CD4-positive, alpha-beta T cell treated with Interleukin-1 beta for 1 hour (primary cell): ENCODE measurements around the gene GLIPR2.
"Not testable (repeated sequence)": the region's sequence is repeated elsewhere in the genome, so short reads cannot be mapped to it uniquely, and the experiment has no call there.

Source experiments
- DNase-seq, 2 donors: peaks; one replicate each; pipeline ENCODE4 v3.0.0-alpha.2; 2020 to 2022

Gene GLIPR2

GRCh38 chr9:36125062-36125855 is 11.3 kb upstream of the GLIPR2 start:
- DNase-seq = no peak

DNA sequence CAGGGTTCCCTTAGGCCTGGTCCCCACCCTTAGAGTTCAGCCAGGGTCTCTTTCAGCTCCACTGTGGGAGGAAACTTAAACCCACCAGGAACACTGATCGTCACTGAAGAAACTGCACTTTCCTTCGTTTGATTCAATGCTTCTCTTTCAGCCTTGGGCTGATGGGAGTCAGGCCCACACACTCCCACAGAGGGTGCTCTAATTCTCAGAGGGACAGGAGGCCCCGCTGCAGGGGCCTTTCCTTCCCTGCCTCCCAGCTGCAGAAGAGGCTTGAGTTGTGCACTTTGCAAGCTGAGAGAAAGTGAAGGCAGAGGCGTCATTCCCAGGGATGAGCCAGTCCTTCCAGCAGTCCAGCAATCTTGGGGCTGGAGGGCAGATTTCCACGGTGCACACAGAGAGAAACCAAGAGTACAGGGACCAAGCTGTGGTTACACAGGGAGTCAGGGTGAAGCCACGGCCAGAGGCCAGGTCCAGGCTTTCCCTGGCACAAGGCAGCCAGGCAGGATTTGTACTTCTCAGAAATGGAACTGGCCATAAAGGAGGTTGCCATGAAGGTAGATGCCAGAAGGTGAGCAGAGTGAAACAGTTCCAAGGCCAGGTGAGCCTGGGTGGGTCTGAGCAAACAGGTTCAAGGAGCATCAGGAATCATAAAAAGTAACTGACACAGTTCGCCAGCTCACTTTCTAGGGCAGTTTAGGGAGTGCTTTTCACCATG is 10.4 kb upstream of the GLIPR2 start:
- no peak for DNase-seq

- DNase-seq = peak in 1 of 2 donors; percentile 51
Measured at GRCh38 chr9:36127652-36128244, 8.8 kb upstream of the GLIPR2 start.

GRCh38 chr9:36128349-36128748 is 8.2 kb upstream of the GLIPR2 start:
- no peak for DNase-seq

- DNase-seq = no peak
Measured at GRCh38 chr9:36129139-36129538, 7.4 kb upstream of the GLIPR2 start.

DNA sequence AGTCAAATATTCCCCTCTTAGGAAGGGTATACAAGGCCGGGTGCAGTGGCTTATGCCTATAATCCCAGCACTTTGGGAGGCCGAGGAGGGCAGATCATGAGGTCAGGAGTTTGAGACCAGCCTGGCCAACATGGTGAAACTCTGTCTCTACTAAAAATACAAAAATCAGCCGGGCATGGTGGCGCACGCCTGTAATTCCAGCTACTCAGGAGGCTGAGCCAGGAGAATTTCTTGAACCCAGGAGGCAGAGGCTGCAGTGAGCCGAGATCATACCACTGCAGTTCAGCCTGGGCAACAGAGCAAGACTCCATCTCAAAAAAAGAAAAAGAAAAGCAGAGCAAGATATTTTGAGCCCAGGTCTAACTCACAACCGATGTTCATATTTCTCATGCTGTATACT is 4.9 kb upstream of the GLIPR2 start:
- DNase-seq = not testable (repeated sequence)

GRCh38 chr9:36132086-36132485 is 4.4 kb upstream of the GLIPR2 start:
- no peak for DNase-seq

- no peak for DNase-seq
Measured at GRCh38 chr9:36134761-36135505, 1.6 kb upstream of the GLIPR2 start.

GRCh38 chr9:36135741-36136271 is 727 bp upstream of the GLIPR2 start:
- DNase-seq = no peak

- no peak for DNase-seq
Measured at GRCh38 chr9:36136894-36137391, 410 bp downstream of the GLIPR2 start.

DNA sequence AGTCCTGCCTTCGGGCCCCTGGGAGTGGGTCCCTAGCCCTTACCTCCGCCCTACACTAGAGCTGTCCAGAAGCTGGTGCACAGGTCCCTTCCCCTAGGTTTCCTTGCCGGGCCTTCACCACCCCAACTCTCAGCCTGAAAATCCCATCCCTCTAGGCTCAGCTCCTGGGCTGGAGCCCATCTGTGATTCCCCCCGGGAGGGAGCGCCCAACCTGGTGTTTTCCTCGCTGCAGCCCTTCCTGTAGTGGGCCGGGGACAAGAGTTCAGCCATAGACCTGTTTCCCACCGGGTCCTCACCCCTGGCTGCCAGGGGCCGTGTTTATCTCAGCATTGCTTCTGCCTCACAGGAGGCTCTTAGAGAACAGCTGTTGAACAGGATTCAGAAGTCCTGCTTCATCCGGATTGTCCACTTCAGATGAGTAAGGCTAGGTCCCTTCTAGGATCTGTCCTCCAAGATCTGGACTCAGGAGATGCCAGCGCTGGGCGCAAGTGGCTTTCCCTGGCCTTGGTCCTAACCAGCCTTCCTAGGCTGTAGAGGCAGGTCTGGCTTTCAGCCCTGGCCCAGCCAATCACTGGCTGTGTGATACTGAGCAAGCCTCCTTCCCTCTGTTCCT is 965 bp downstream of the GLIPR2 start:
- DNase-seq = no peak

DNA sequence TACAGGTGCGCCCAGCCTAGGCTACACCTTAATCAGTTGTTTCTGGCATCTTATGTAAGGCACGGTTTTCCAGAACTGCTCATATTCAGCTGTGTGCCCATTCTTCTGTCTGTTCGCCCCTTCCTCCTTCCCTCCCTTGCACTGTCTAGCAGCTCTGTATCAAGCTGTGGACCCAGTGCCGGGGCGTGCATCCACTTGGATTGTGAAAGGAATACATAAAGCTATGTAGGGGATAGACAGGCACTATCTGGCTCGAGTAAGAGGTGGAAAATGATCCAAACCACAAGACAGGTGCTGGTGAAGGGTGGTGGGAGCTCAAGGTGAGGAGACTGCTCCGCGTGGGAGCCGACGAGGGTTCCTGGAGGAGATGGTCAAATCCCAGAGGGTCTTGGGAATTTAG is 2.0 kb downstream of the GLIPR2 start:
- DNase-seq = no peak

DNA sequence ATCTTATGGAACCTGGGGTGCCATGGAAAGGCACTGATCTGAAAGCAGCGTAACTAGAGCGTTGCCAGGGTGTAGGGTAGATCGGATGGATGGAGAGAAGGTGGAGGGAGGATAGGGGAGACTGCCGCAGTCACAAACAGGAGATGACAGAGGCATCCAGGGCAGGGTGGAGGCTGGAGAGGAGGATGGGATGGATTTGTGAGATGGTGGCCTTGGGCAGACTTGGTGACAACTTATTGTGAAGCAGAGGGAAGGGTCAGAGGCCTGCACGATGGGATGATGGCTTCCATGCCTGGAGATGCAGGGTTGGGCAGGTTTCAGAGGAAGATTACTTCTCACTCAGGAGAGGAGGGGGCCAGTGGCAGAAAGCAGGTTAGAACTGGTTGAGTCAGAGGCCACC is 2.4 kb downstream of the GLIPR2 start:
- DNase-seq = no peak

GRCh38 chr9:36140086-36141084 is 3.9 kb downstream of the GLIPR2 start:
- peak; percentile 42 to 44 for DNase-seq

GRCh38 chr9:36141288-36141687 is 4.8 kb downstream of the GLIPR2 start:
- DNase-seq = no peak

DNA sequence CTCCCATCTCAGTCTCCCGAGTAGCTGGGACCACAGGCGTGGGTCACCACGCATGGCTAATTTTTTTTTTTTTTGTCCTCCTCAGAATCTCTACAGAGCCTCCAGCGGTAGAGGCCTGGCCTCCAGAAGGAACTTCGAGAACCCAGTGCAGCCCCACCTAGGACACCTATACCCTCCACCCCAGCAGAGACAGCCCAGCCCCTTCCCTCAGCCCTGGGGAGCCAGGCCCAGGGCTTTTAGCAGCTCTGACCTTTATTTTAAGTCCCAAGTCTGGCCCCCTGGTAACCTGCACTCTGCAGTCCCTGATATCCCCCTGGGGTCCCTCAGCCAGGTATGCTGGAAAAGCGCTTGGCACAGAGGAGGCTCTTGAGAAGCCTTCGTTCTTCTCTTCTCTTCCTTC is 5.2 kb downstream of the GLIPR2 start:
- DNase-seq = no peak

DNA sequence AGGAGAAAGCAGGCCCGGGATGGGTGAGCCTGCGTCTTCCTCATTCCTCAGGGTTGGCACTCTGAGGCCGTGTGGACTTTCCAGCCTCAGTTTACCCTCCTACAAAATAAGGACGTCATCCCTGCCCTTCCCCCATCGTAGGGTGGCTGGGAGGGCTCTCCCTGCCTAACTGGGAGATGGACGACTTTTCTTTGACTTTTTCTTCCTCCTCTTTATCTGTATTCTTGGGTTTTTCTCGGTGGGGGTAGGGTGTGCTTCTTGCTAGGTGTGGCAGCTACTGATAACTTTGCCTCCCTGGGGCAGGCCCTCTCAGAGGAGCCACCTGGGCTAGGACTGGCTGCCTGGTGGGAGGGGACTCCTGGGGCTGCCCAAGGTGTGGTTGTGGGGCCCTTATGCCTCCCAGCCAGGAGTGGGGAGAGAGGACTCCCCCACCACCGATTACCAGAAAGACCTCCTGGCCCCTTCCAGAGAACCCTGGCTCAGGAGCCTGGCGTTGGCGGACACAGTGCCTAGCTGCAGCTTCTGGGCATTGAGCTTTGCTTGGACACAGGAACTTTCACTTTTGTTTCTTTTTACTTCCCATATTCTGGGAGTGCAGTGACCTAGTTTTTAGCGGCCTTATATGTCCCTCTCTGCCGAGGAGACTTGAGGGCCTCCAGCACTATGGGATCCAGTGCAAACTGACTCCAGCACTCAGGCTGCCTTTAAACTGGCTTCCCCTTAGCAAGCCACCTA is 6.1 kb downstream of the GLIPR2 start:
- DNase-seq = peak in 1 of 2 donors; percentile 23

DNA sequence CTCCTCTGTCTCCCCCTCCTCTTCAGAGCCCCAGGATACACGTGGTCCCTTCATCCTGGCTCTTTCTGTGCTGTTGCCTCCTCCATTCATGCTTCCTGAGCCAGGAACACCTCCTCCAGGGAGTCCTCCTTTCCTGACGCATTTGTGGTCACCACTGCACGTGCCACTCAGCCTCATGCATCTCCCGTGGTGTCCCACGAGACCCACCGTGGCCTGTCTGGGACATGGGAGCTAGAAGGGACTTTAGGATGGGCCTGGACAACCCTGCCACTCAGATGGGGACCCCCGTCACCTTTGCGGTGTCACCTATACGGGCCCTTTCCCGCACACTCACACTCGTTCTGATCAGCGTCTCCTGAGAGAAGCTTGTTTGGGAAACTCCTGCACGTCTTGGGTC is 6.7 kb downstream of the GLIPR2 start:
- DNase-seq = no peak

DNA sequence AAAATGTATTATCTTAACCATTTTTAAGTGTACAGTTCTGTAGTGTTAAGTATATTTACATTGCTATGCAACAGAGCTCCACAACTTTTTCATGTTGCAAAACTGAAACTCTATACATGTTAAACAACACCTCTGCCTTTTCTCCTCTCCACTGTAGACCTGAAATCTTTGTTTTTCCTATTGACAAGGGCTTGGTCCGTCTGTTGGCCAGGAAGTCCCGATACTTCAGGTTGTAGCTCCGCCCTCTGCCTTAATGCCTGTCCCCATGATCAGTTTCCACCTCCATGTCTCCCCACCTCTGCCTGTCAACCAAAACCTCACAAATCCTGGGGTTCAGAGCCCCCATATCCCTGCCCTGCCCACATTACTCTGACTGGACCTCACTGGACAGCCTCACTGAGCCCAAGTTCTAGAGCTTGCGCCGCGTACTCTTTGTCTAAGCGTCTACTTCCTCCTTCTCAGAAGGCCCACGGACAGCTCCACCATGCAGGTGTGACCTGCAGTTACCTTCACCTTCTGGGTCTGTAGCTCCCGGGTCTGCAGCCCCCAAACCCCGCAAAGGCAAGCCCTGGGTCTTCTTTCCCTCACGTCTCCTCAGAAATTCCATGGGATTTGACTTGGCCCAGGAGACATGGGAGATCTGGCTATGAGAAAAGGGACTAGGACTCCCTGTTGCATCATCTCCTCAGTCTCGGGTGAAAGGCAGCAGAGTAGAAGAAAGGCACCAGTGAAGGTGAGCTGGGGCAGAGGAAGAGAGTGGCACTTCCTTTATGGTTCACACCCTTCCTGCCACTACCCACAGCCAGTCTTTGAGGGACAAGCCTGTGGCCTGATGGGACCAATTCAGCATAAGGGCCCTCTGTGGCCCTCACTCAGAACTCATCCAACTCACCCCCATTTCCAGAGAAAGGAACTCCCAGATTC is 8.0 kb downstream of the GLIPR2 start:
- peak; percentile 49 to 54 for DNase-seq
